ENCODE data around the gene MYCN. TPM values are rescaled to one million over a fixed set of nuclear protein-coding genes. Genes with fewer than 3 reads are reported as not detected.

The MYCN gene
- total and polyA plus RNA-seq, 9 donors: 1.2 to 7.0 (median 2.7) TPM

- no peak for DNase-seq
- no peak for TF ChIP-seq CTCF (IDR thresholded peaks at IDR 0.05)
- no peak for TF ChIP-seq EP300 (IDR thresholded peaks at IDR 0.05)
- TF ChIP-seq POLR2A (IDR thresholded peaks at IDR 0.05): no peak
- H3K36me3 ChIP-seq: no peaks in the 10 kb centered on the region
- H3K4me3 ChIP-seq: no peak overlapping the region
- no peaks in the 10 kb centered on the region for H3K27me3 ChIP-seq
- WGBS, 3 donors: 91 to 96% (median 94%) methylated on average over 8 of the region's 8 CpGs
- H3K27ac ChIP-seq: no peak overlapping the region
- no peaks in the 10 kb centered on the region for H3K4me1 ChIP-seq (ENCODE audit: insufficient read depth)
- intact Hi-C loops (cut with DNase I): no loop called here
- H3K9me3 ChIP-seq: no peaks in the 10 kb centered on the region
Observed at GRCh38 chr2:15981646-15982045, 41.3 kb downstream of the MYCN start.

GRCh38 chr2:15982285-15983044, 42.1 kb downstream of the MYCN start:
- 71 to 78% (median 74%) methylated on average over 10 of the region's 10 CpGs for WGBS, 3 donors
- Histone ChIP-seq H3K27me3 (no peaks in the 10 kb centered on the region), H3K36me3 (no peaks in the 10 kb centered on the region), H3K9me3 (no peaks in the 10 kb centered on the region), H3K27ac (no peak overlapping the region), H3K4me3 (no peak overlapping the region), H3K4me1 (ENCODE audit: insufficient read depth) (no peaks in the 10 kb centered on the region)
- intact Hi-C loops (cut with DNase I): no loop called here
- no peak for TF ChIP-seq POLR2A (IDR thresholded peaks at IDR 0.05)
- no peak for TF ChIP-seq CTCF (IDR thresholded peaks at IDR 0.05)
- no peak for TF ChIP-seq EP300 (IDR thresholded peaks at IDR 0.05)
- no peak for DNase-seq

- H3K27me3 ChIP-seq: no peaks in the 10 kb centered on the region
- DNase-seq: no peak
- intact Hi-C loops (cut with DNase I): no loop called here
- TF ChIP-seq CTCF (IDR thresholded peaks at IDR 0.05): no peak
- no peak for TF ChIP-seq POLR2A (IDR thresholded peaks at IDR 0.05)
- no peak for TF ChIP-seq EP300 (IDR thresholded peaks at IDR 0.05)
- no peak overlapping the region for H3K4me3 ChIP-seq
- no peak overlapping the region for H3K27ac ChIP-seq
- WGBS, 3 donors: 93 to 95% (median 94%) methylated on average over 8 of the region's 8 CpGs
- H3K9me3 ChIP-seq: no peaks in the 10 kb centered on the region
- H3K4me1 ChIP-seq (ENCODE audit: insufficient read depth): no peaks in the 10 kb centered on the region
- no peaks in the 10 kb centered on the region for H3K36me3 ChIP-seq
Observed at GRCh38 chr2:15983496-15983895, 43.1 kb downstream of the MYCN start.

- H3K4me3 ChIP-seq: no peak overlapping the region
- 87 to 89% (median 88%) methylated on average over 34 to 43 of the region's 43 CpGs for WGBS, 3 donors
- H3K27me3 ChIP-seq: no peaks in the 10 kb centered on the region
- intact Hi-C loops (cut with DNase I): no loop called here
- no peaks in the 10 kb centered on the region for H3K4me1 ChIP-seq (ENCODE audit: insufficient read depth)
- no peak for DNase-seq
- H3K27ac ChIP-seq: no peak overlapping the region
- H3K36me3 ChIP-seq: no peaks in the 10 kb centered on the region
- TF ChIP-seq POLR2A (IDR thresholded peaks at IDR 0.05) (no peak), EP300 (IDR thresholded peaks at IDR 0.05) (no peak), CTCF (IDR thresholded peaks at IDR 0.05) (no peak)
- H3K9me3 ChIP-seq: no peaks in the 10 kb centered on the region
Observed at GRCh38 chr2:15984368-15985255, 44.3 kb downstream of the MYCN start.

Measured in ovary (tissue), 9 donors.